HEK293 (cell line): ENCODE measurements around the gene P2RY2.

Experiments
- ZNF175 ChIP-seq: fragments of 450-650 bp; formaldehyde crosslinking; IDR thresholded peaks from 2 replicates; pipeline ENCODE4 v1.5.1; 2016; ENCODE audit warnings: missing biosample characterization, missing genetic modification characterization
- ZNF239 ChIP-seq: fragments of 450-650 bp; formaldehyde crosslinking; IDR thresholded peaks from 2 replicates; pipeline ENCODE4 v1.5.1; 2016; ENCODE audit warnings: missing biosample characterization, missing genetic modification characterization
- ZNF473 ChIP-seq: fragments of 450-650 bp; formaldehyde crosslinking; IDR thresholded peaks from 2 replicates; pipeline ENCODE4 v1.5.1; 2017; ENCODE audit warnings: missing biosample characterization, missing genetic modification characterization
- ZNF707 ChIP-seq: fragments of 450-650 bp; formaldehyde crosslinking; IDR thresholded peaks from 2 replicates; pipeline ENCODE4 v1.5.1; 2016; ENCODE audit warnings: missing biosample characterization, missing genetic modification characterization
- ZNF785 ChIP-seq: fragments of 450-650 bp; formaldehyde crosslinking; IDR thresholded peaks from 2 replicates; pipeline ENCODE4 v1.5.1; 2016; ENCODE audit warnings: missing biosample characterization, missing genetic modification characterization
- TF ChIP-seq, protein P1 (sequence below): fragments of 450-650 bp; formaldehyde crosslinking; IDR thresholded peaks from 2 replicates; pipeline ENCODE4 v1.5.1; 2016; ENCODE audit warnings: missing biosample characterization, missing genetic modification characterization
- TF ChIP-seq, protein P2 (sequence below): fragments of 450-650 bp; formaldehyde crosslinking; conservative IDR thresholded peaks from 2 replicates; pipeline ENCODE4 v1.5.1; 2016; ENCODE audit warnings: low read depth, missing biosample characterization, missing genetic modification characterization

DNA sequence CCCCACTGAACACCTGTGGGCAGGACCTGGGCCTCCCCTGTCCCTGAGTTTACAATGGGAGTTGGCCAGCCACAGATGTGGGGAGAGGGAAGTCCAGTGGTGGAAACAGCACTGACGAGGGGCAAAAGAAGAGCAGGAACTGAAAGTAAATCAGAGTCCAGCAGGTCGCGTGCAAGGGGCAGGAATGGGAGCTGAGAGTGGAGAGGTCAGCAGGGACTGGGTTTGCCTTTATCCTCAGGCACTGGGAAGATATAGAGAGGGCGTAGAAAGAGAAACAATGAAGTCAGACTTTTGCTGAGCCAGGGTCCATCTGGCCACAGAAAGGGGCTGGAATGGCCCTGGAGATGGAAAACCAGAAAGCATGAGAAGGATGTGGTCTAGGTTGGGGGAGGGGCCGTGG lies 62.5 kb downstream of the P2RY2 start:
- TF ChIP-seq ZNF473 (tag by site-specific recombination) (no peak), ZNF239 (tag by site-specific recombination) (no peak), ZNF785 (tag by site-specific recombination) (no peak), ZNF707 (tag by site-specific recombination) (no peak), ZNF175 (tag by site-specific recombination) (no peak)
- TF ChIP-seq, protein P1, sequence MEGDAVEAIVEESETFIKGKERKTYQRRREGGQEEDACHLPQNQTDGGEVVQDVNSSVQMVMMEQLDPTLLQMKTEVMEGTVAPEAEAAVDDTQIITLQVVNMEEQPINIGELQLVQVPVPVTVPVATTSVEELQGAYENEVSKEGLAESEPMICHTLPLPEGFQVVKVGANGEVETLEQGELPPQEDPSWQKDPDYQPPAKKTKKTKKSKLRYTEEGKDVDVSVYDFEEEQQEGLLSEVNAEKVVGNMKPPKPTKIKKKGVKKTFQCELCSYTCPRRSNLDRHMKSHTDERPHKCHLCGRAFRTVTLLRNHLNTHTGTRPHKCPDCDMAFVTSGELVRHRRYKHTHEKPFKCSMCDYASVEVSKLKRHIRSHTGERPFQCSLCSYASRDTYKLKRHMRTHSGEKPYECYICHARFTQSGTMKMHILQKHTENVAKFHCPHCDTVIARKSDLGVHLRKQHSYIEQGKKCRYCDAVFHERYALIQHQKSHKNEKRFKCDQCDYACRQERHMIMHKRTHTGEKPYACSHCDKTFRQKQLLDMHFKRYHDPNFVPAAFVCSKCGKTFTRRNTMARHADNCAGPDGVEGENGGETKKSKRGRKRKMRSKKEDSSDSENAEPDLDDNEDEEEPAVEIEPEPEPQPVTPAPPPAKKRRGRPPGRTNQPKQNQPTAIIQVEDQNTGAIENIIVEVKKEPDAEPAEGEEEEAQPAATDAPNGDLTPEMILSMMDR (tag by site-specific recombination) = no peak
- TF ChIP-seq, protein P2, sequence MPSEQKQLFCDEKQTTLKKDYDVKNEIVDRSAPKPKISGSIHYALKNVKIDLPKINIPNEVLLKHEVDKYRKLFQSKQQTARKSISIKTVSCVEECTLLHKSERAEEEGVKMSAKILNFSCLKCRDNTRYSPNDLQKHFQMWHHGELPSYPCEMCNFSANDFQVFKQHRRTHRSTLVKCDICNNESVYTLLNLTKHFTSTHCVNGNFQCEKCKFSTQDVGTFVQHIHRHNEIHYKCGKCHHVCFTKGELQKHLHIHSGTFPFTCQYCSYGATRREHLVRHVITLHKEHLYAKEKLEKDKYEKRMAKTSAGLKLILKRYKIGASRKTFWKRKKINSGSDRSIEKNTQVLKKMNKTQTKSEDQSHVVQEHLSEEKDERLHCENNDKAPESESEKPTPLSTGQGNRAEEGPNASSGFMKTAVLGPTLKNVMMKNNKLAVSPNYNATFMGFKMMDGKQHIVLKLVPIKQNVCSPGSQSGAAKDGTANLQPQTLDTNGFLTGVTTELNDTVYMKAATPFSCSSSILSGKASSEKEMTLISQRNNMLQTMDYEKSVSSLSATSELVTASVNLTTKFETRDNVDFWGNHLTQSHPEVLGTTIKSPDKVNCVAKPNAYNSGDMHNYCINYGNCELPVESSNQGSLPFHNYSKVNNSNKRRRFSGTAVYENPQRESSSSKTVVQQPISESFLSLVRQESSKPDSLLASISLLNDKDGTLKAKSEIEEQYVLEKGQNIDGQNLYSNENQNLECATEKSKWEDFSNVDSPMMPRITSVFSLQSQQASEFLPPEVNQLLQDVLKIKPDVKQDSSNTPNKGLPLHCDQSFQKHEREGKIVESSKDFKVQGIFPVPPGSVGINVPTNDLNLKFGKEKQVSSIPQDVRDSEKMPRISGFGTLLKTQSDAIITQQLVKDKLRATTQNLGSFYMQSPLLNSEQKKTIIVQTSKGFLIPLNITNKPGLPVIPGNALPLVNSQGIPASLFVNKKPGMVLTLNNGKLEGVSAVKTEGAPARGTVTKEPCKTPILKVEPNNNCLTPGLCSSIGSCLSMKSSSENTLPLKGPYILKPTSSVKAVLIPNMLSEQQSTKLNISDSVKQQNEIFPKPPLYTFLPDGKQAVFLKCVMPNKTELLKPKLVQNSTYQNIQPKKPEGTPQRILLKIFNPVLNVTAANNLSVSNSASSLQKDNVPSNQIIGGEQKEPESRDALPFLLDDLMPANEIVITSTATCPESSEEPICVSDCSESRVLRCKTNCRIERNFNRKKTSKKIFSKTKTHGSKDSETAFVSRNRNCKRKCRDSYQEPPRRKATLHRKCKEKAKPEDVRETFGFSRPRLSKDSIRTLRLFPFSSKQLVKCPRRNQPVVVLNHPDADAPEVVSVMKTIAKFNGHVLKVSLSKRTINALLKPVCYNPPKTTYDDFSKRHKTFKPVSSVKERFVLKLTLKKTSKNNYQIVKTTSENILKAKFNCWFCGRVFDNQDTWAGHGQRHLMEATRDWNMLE (tag by site-specific recombination) = no peak
